ENCODE results near the gene PAMR1.

Gene PAMR1

GRCh38 chr11:35563484-35564244, 38.2 kb upstream of the PAMR1 start:
- Histone ChIP-seq H3K79me2 (ENCODE audit: insufficient read depth, low read length) (no peaks in the 10 kb centered on the region), H3K27me3 (ENCODE audit: insufficient read depth, low read length, poor library complexity, severe bottlenecking) (no peaks in the 10 kb centered on the region), H3K4me1 (ENCODE audit: insufficient read depth, low read length, poor library complexity, severe bottlenecking) (no peaks in the 10 kb centered on the region), H3F3A (ENCODE audit: low read depth) (no peaks in the 10 kb centered on the region), H3K9me3 (ENCODE audit: insufficient read depth, low read depth, low read length) (no peaks in the 10 kb centered on the region), H3K9me2 (replicated peaks; ENCODE audit: low read depth, low read length) (no peaks in the 10 kb centered on the region), H2AFZ (ENCODE audit: low read length) (no peak overlapping the region), H3K9ac (ENCODE audit: low read depth, low read length, poor library complexity, severe bottlenecking) (no peak overlapping the region), H3K36me3 (ENCODE audit: insufficient read depth, low read length) (no peaks in the 10 kb centered on the region), H3K4me2 (ENCODE audit: low read depth, low read length, poor library complexity, severe bottlenecking) (no peak overlapping the region), H3K4me3 (ENCODE audit: low read length, poor library complexity, severe bottlenecking) (no peak overlapping the region), H4K20me1 (ENCODE audit: insufficient read depth, low read length, poor library complexity, severe bottlenecking) (no peaks in the 10 kb centered on the region)
- no peak for TF ChIP-seq EZH2phosphoT487 (IDR thresholded peaks at IDR 0.05; ENCODE audit: borderline replicate concordance)
- TF ChIP-seq, protein P1, sequence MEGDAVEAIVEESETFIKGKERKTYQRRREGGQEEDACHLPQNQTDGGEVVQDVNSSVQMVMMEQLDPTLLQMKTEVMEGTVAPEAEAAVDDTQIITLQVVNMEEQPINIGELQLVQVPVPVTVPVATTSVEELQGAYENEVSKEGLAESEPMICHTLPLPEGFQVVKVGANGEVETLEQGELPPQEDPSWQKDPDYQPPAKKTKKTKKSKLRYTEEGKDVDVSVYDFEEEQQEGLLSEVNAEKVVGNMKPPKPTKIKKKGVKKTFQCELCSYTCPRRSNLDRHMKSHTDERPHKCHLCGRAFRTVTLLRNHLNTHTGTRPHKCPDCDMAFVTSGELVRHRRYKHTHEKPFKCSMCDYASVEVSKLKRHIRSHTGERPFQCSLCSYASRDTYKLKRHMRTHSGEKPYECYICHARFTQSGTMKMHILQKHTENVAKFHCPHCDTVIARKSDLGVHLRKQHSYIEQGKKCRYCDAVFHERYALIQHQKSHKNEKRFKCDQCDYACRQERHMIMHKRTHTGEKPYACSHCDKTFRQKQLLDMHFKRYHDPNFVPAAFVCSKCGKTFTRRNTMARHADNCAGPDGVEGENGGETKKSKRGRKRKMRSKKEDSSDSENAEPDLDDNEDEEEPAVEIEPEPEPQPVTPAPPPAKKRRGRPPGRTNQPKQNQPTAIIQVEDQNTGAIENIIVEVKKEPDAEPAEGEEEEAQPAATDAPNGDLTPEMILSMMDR (conservative IDR thresholded peaks at IDR 0.05; ENCODE audit: low read length) = no peak

DNA sequence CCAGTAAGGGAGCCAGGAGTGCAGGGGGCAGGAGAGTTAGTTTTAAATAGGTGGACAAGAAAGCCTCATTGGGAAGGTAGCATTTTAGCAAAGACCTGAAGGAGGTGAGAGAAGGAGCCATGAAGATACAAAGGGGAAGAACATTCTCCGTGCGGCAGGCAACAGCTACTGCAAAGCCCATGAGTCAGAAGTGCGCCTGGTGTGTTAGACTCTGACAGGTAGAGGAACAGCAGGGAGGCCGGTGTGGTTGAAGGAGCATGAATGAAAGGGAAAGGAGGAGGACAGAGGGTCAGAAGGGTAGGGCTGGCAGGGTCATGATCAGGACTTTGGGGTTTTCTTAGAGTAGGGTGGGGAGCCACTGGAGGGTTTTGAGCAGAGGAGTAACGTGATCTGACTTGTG, 34.5 kb upstream of the PAMR1 start:
- no peak overlapping the region for H3K4me2 ChIP-seq (ENCODE audit: low read depth, low read length, poor library complexity, severe bottlenecking)
- H3K9ac ChIP-seq (ENCODE audit: low read depth, low read length, poor library complexity, severe bottlenecking) = no peak overlapping the region
- no peaks in the 10 kb centered on the region for H3K36me3 ChIP-seq (ENCODE audit: insufficient read depth, low read length)
- TF ChIP-seq EZH2phosphoT487 (IDR thresholded peaks at IDR 0.05; ENCODE audit: borderline replicate concordance) = no peak
- TF ChIP-seq, protein P1 (conservative IDR thresholded peaks at IDR 0.05; ENCODE audit: low read length) = no peak
- no peaks in the 10 kb centered on the region for H3K9me2 ChIP-seq (replicated peaks; ENCODE audit: low read depth, low read length)
- H4K20me1 ChIP-seq (ENCODE audit: insufficient read depth, low read length, poor library complexity, severe bottlenecking) = no peaks in the 10 kb centered on the region
- no peaks in the 10 kb centered on the region for H3K9me3 ChIP-seq (ENCODE audit: insufficient read depth, low read depth, low read length)
- no peaks in the 10 kb centered on the region for H3K4me1 ChIP-seq (ENCODE audit: insufficient read depth, low read length, poor library complexity, severe bottlenecking)
- no peak overlapping the region for H2AFZ ChIP-seq (ENCODE audit: low read length)
- no peaks in the 10 kb centered on the region for H3K27me3 ChIP-seq (ENCODE audit: insufficient read depth, low read length, poor library complexity, severe bottlenecking)
- H3K79me2 ChIP-seq (ENCODE audit: insufficient read depth, low read length) = no peaks in the 10 kb centered on the region
- no peaks in the 10 kb centered on the region for H3F3A ChIP-seq (ENCODE audit: low read depth)
- no peak overlapping the region for H3K4me3 ChIP-seq (ENCODE audit: low read length, poor library complexity, severe bottlenecking)

DNA sequence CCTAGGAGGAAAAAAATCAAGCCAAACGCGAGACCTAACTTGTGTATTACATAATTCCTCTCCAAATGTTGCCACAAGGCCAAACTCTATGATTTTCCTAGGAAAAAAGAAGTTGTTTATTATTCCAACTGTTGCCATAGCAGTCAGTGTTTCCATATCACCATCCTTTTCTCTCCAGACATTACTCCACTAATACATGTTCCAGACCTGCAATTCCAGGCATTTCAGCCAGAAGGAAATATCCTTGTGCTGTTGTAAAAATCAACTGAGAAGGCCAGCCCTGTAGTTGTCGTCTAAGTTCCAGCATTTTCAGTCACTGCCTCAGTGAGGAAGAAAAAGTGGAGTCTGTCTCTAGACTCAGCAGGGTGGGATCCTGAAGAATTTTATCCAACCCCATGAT, 33.1 kb upstream of the PAMR1 start:
- Histone ChIP-seq H3K36me3 (ENCODE audit: insufficient read depth, low read length) (no peaks in the 10 kb centered on the region), H3K4me3 (ENCODE audit: low read length, poor library complexity, severe bottlenecking) (no peak overlapping the region), H3K9ac (ENCODE audit: low read depth, low read length, poor library complexity, severe bottlenecking) (no peak overlapping the region), H3K79me2 (ENCODE audit: insufficient read depth, low read length) (no peaks in the 10 kb centered on the region), H3K9me2 (replicated peaks; ENCODE audit: low read depth, low read length) (no peaks in the 10 kb centered on the region), H3K9me3 (ENCODE audit: insufficient read depth, low read depth, low read length) (no peaks in the 10 kb centered on the region), H3K4me1 (ENCODE audit: insufficient read depth, low read length, poor library complexity, severe bottlenecking) (no peaks in the 10 kb centered on the region), H2AFZ (ENCODE audit: low read length) (no peak overlapping the region), H3F3A (ENCODE audit: low read depth) (no peaks in the 10 kb centered on the region), H4K20me1 (ENCODE audit: insufficient read depth, low read length, poor library complexity, severe bottlenecking) (no peaks in the 10 kb centered on the region), H3K27me3 (ENCODE audit: insufficient read depth, low read length, poor library complexity, severe bottlenecking) (no peaks in the 10 kb centered on the region), H3K4me2 (ENCODE audit: low read depth, low read length, poor library complexity, severe bottlenecking) (no peak overlapping the region)
- TF ChIP-seq EZH2phosphoT487 (IDR thresholded peaks at IDR 0.05; ENCODE audit: borderline replicate concordance) = no peak
- TF ChIP-seq, protein P1 (conservative IDR thresholded peaks at IDR 0.05; ENCODE audit: low read length) = no peak

All from Loucy (cell line).